Nephron (organoid): ENCODE data around the gene CD99L2.

Experiments
- H3K27ac Mint-ChIP-seq, 3 experiments: 2 replicates each; pipeline ENCODE4 v1.8.0; 2020; ENCODE audit warnings: mixed read lengths in 3 of 3, mild to moderate bottlenecking in 2 of 3, moderate library complexity in 1 of 3
- H3K27me3 Mint-ChIP-seq: 2 replicates; pipeline ENCODE4 v1.8.0; 2021; ENCODE audit warnings: low read depth, mild to moderate bottlenecking, moderate library complexity, mixed read lengths
- H3K36me3 Mint-ChIP-seq: 2 replicates; pipeline ENCODE4 v1.8.0; 2020; ENCODE audit warnings: low read depth, mixed read lengths
- H3K4me1 Mint-ChIP-seq: 2 replicates; pipeline ENCODE4 v1.8.0; 2020; ENCODE audit warnings: mixed read lengths
- H3K4me3 Mint-ChIP-seq, 3 experiments: 2 replicates each; pipeline ENCODE4 v1.8.0; 2020; ENCODE audit warnings: mild to moderate bottlenecking in 3 of 3, mixed read lengths in 3 of 3, moderate library complexity in 2 of 3
- H3K9me3 Mint-ChIP-seq: 2 replicates; pipeline ENCODE4 v1.8.0; 2020; ENCODE audit warnings: mixed read lengths
- CTCF ChIP-seq, 3 experiments: fragments of 200-600 bp; sonication (generic); IDR thresholded peaks; one replicate each; pipeline ENCODE4 v1.5.0; 2021; ENCODE audit warnings: antibody characterized with exemption in 3 of 3; ENCODE audit not compliant: unreplicated experiment in 3 of 3

Gene CD99L2

DNA sequence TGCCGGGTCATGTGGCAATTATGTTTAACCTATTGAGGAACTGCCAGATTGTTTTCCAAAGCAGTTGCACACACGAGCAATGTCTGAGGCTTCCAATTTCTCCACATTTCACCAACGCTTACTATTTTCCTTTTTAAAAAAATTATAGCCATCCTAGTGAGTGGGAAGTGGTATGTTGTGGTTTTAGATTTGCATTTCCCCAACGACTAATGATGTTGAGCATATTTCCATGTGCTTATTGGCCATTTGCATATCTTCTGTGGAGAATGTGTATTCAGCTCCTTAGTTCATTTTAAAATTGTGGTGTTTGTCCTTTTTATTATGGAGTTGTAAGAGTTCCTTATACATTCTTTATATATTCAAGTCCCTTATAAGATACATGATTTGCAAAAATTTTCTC lies 145.1 kb downstream of the CD99L2 start:
- H3K36me3 Mint-ChIP-seq = peaks cover 36% of the 10 kb centered on the region
- no peaks in the 10 kb centered on the region for H3K27me3 Mint-ChIP-seq
- peaks cover 3% of the 10 kb centered on the region for H3K9me3 Mint-ChIP-seq
- H3K4me3 Mint-ChIP-seq = no peak overlapping the region
- H3K4me1 Mint-ChIP-seq = no peaks in the 10 kb centered on the region
- H3K27ac Mint-ChIP-seq = no peak overlapping the region
- TF ChIP-seq CTCF (IDR thresholded peaks at IDR 0.05; ENCODE audit: unreplicated experiment in 3 of 3) = no peak

DNA sequence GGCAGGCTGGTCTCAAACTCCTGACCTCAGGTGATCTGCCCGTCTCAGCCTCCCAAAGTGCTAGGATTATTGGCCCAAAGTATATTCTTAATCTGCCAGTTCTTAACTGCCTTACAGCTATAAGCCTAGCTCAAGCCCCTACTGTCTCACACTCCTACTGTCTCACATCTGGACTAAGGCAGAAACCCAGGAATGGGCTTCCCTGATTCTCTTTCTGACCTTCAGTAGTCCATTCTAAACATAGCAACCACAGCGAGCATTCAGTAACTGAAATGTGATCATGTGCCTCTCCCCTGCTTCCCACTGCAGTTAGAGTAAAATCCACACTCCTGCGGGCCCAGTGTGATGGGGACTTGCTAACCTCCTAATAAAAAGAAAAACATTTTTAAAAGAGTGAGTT lies 146.3 kb downstream of the CD99L2 start:
- H3K27me3 Mint-ChIP-seq = no peaks in the 10 kb centered on the region

GRCh38 chrX:150736475-150736874 lies 162.0 kb downstream of the CD99L2 start:
- no peak for TF ChIP-seq CTCF (IDR thresholded peaks at IDR 0.05; ENCODE audit: unreplicated experiment in 3 of 3)

More for the DNA sequence above, 146.3 kb downstream of the CD99L2 start:
- no peak overlapping the region for H3K4me3 Mint-ChIP-seq
- TF ChIP-seq CTCF (IDR thresholded peaks at IDR 0.05; ENCODE audit: unreplicated experiment in 3 of 3) = no peak
- peaks cover 31% of the 10 kb centered on the region for H3K36me3 Mint-ChIP-seq
- no peaks in the 10 kb centered on the region for H3K4me1 Mint-ChIP-seq
- no peak overlapping the region for H3K27ac Mint-ChIP-seq
- H3K9me3 Mint-ChIP-seq = peaks cover 3% of the 10 kb centered on the region

GRCh38 chrX:150731795-150732194 lies 166.7 kb downstream of the CD99L2 start:
- Mint-ChIP-seq H3K27ac (no peak overlapping the region), H3K36me3 (peaks cover 44% of the 10 kb centered on the region), H3K9me3 (peaks cover 5% of the 10 kb centered on the region), H3K4me1 (peaks cover 4% of the 10 kb centered on the region), H3K27me3 (no peaks in the 10 kb centered on the region), H3K4me3 (no peak overlapping the region)
- no peak for TF ChIP-seq CTCF (IDR thresholded peaks at IDR 0.05; ENCODE audit: unreplicated experiment in 3 of 3)

More at GRCh38 chrX:150736475-150736874, 162.0 kb downstream of the CD99L2 start:
- no peaks in the 10 kb centered on the region for H3K27me3 Mint-ChIP-seq
- no peak overlapping the region for H3K4me3 Mint-ChIP-seq
- peaks cover 61% of the 10 kb centered on the region for H3K36me3 Mint-ChIP-seq
- peaks cover 11% of the 10 kb centered on the region for H3K9me3 Mint-ChIP-seq
- H3K4me1 Mint-ChIP-seq = peaks cover 4% of the 10 kb centered on the region
- H3K27ac Mint-ChIP-seq = no peak overlapping the region

- H3K36me3 Mint-ChIP-seq = peaks cover 42% of the 10 kb centered on the region
- no peak overlapping the region for H3K4me3 Mint-ChIP-seq
- H3K27me3 Mint-ChIP-seq = no peaks in the 10 kb centered on the region
- no peak overlapping the region for H3K27ac Mint-ChIP-seq
- TF ChIP-seq CTCF (IDR thresholded peaks at IDR 0.05; ENCODE audit: unreplicated experiment in 3 of 3) = no peak
- H3K9me3 Mint-ChIP-seq = peaks cover 7% of the 10 kb centered on the region
- H3K4me1 Mint-ChIP-seq = peaks cover 4% of the 10 kb centered on the region
Measured at GRCh38 chrX:150730719-150731118, 167.7 kb downstream of the CD99L2 start.

DNA sequence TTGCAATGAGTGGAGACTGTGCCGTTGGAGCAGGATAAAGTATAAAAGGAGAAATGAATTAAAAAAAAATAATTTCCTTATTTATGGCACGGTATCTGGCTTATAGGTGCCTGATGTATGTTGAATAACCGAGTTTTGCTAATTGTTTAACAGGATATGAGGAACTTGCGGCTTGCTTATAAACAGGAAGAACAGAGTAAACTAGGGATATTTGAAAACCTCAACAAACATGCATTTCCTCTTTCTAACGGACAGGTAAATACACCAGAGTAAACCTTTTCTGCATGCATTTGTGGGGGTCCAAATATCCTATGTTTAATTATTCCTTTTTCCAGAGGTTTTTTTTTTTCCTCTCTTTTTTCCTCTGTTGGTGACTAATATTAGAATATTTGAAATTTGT lies 168.5 kb downstream of the CD99L2 start:
- peaks cover 12% of the 10 kb centered on the region for H3K9me3 Mint-ChIP-seq
- H3K27ac Mint-ChIP-seq = no peak overlapping the region
- no peaks in the 10 kb centered on the region for H3K27me3 Mint-ChIP-seq
- TF ChIP-seq CTCF (IDR thresholded peaks at IDR 0.05; ENCODE audit: unreplicated experiment in 3 of 3) = no peak
- H3K4me3 Mint-ChIP-seq = no peak overlapping the region
- peaks cover 4% of the 10 kb centered on the region for H3K4me1 Mint-ChIP-seq
- H3K36me3 Mint-ChIP-seq = peaks cover 45% of the 10 kb centered on the region
